K562 (cell line): ENCODE measurements around the gene VDAC2. TPM values are rescaled to one million over a fixed set of nuclear protein-coding genes. Genes with fewer than 3 reads are reported as not detected.
A peak's percentile ranks its signal among the peaks of the same experiment; 100 is the strongest.

Source experiments
- ATF1 ChIP-seq, 2 experiments: fragments of 450-650 bp in 1 of 2; IDR thresholded peaks; 2 replicates each; pipeline ENCODE4 v1.6.1; 2016; ENCODE audit warnings: missing compliant biosample characterization in 1 of 2, missing genetic modification characterization in 1 of 2
- E2F5 ChIP-seq: sonication (generic); formaldehyde crosslinking; IDR thresholded peaks from 2 replicates; pipeline ENCODE4 v1.8.0; 2022; ENCODE audit warnings: mild to moderate bottlenecking, missing genetic modification reagents
- ELF2 ChIP-seq: fragments of 250-450 bp; sonication (Bioruptor Pico); IDR thresholded peaks from 2 replicates; pipeline ENCODE4 v1.5.0; 2021; ENCODE audit warnings: mild to moderate bottlenecking
- GABPA ChIP-seq: fragments of 200-800 bp; sonication (Bioruptor generic); conservative IDR thresholded peaks from 2 replicates; pipeline ENCODE4 v1.6.1; 2016; ENCODE audit warnings: low read depth, missing genetic modification characterization, missing compliant biosample characterization
- HEY1 ChIP-seq: fragments of 250-450 bp; sonication (Bioruptor Pico); IDR thresholded peaks from 2 replicates; pipeline ENCODE4 v1.5.0; 2020; ENCODE audit warnings: mild to moderate bottlenecking, moderate library complexity, borderline replicate concordance
- ID3 ChIP-seq, 2 experiments: fragments of 250-450 bp in 1 of 2; fragments of 450-650 bp in 1 of 2; sonication (Bioruptor Pico) in 1 of 2; IDR thresholded peaks; 2 replicates each; pipeline versions ENCODE4 v1.6.1 to v1.8.0; 2016 to 2021; ENCODE audit warnings: mild to moderate bottlenecking in 2 of 2, moderate library complexity in 2 of 2, missing compliant biosample characterization in 1 of 2, missing genetic modification characterization in 1 of 2
- ILF3 ChIP-seq: fragments of 450-650 bp; IDR thresholded peaks from 2 replicates; pipeline ENCODE4 v1.6.1; 2018; ENCODE audit warnings: antibody characterized with exemption, mild to moderate bottlenecking, moderate library complexity, borderline replicate concordance
- IRF2 ChIP-seq: sonication (generic); formaldehyde crosslinking; IDR thresholded peaks from 2 replicates; pipeline ENCODE4 v1.8.1; 2022; ENCODE audit warnings: mild to moderate bottlenecking, missing genetic modification reagents
- MAFK ChIP-seq: IDR thresholded peaks from 2 replicates; pipeline ENCODE4 v1.6.1; 2011; ENCODE audit warnings: low read length, improper control_type of control experiment
- MAZ ChIP-seq, 2 experiments: fragments of 450-650 bp in 1 of 2; sonication (generic) in 1 of 2; formaldehyde crosslinking; IDR thresholded peaks in 1 of 2; conservative IDR thresholded peaks in 1 of 2; 2 replicates each; pipeline versions ENCODE4 v1.4.0 to v1.5.0; 2020; ENCODE audit warnings: mild to moderate bottlenecking in 1 of 2, missing genetic modification reagents in 1 of 2
- NR0B1 ChIP-seq: fragments of 450-650 bp; IDR thresholded peaks from one replicate; pipeline ENCODE4 v1.6.1; 2018; ENCODE audit warnings: mild to moderate bottlenecking, moderate library complexity; ENCODE audit not compliant: partially characterized antibody
- PKNOX1 ChIP-seq: fragments of 450-650 bp; IDR thresholded peaks from 2 replicates; pipeline ENCODE4 v1.6.1; 2016
- POLR2H ChIP-seq: IDR thresholded peaks from 2 replicates; pipeline ENCODE4 v1.6.1; 2016; ENCODE audit warnings: missing genetic modification characterization, low read depth, mild to moderate bottlenecking, control low read depth, missing compliant biosample characterization, moderate library complexity
- RREB1 ChIP-seq: fragments of 250-450 bp; sonication (Bioruptor Pico); IDR thresholded peaks from 2 replicates; pipeline ENCODE4 v1.4.0; 2020
- SMAD4 ChIP-seq: fragments of 250-450 bp; sonication (Bioruptor Pico); conservative IDR thresholded peaks from 2 replicates; pipeline ENCODE4 v1.8.0; 2021; ENCODE audit warnings: inconsistent platforms, mild to moderate bottlenecking, moderate library complexity
- ZNF316 ChIP-seq: fragments of 450-650 bp; IDR thresholded peaks from 2 replicates; pipeline ENCODE4 v1.6.1; 2016
- polyA plus RNA-seq, 8 experiments: library from polyadenylated mRNA; depleted of rRNA in 4 of 8; stranded (reverse) in 5 of 8; unstranded in 3 of 8; fragments of >200 nt; fragmentation: Nextera tagmentation in 2 of 8; fragmentation: Illumina TruSeq in 1 of 8; extraction: Ambion mirVana in 2 of 8; extraction: Trizol in 1 of 8; gene quantifications; 2 replicates each; pipeline versions ENCODE4 v1.2.1 to v1.2.3, GENCODE V29; 2011 to 2014; ENCODE audit warnings: inconsistent platforms in 1 of 8, missing spikeins in 1 of 8
- total RNA-seq, 7 experiments: library from RNA; depleted of rRNA in 6 of 7; stranded (reverse); fragments of >200 nt in 6 of 7; fragmentation: Illumina TruSeq in 2 of 7; extraction: Trizol in 2 of 7; gene quantifications; 2 replicates each; pipeline versions ENCODE4 v1.2.1 to v1.2.3, GENCODE V29; 2011 to 2021; ENCODE audit warnings: low replicate concordance in 1 of 7

The VDAC2 gene
- total and polyA plus RNA-seq, 9 of the 15 experiments (the other 6 are each of a cell fraction or from before 2014, with no cell fraction given), result 139 to 450 (median 250) TPM

- TF ChIP-seq MAFK (no peak), POLR2H (tag) (no peak), ILF3 (no peak), SMAD4 (CRISPR knock-in tag) (peak; percentile 87), RREB1 (peak; percentile 69), IRF2 (no peak), E2F5 (CRISPR knock-in tag) (peak; percentile 85; the same call in 1 of the 2 replicates), NR0B1 (no peak), GABPA (peak; percentile 3; the same call in 1 of the 2 replicates), HEY1 (CRISPR knock-in tag) (0 out of 2 replicates have a peak, but pooled peaks have one; percentile 42), ELF2 (CRISPR knock-in tag) (no peak), ATF1 (CRISPR knock-in tag; IDR thresholded peaks at IDR 0.05) (no peak), ATF1 (tag; IDR thresholded peaks at IDR 0.05) (no peak), ID3 (CRISPR knock-in tag; IDR thresholded peaks at IDR 0.05) (no peak), ID3 (tag; IDR thresholded peaks at IDR 0.05) (no peak; the same call in 1 of the 2 replicates), MAZ (CRISPR knock-in tag; conservative IDR thresholded peaks at IDR 0.05 in 1 of 2, IDR thresholded peaks at IDR 0.05 in 1 of 2) (peak; percentile 91 to 95), PKNOX1 (no peak), ZNF316 (no peak)
Observed at GRCh38 chr10:75235375-75236177, 25.0 kb downstream of the VDAC2 start, which contains the start of gene COMTD1 (continued).
